K562 (cell line): Measurements from ENCODE around the gene PHLDB1. TPM values are rescaled to one million over a fixed set of nuclear protein-coding genes. Genes with fewer than 3 reads are reported as not detected.
A peak's percentile ranks its signal among the peaks of the same experiment; 100 is the strongest.

Experiments used
- ATAC-seq: fragments of 200-7000 bp; cut with Tn5 transposase; 3 replicates; pipeline ENCODE4 v1.9.1; 2020; ENCODE audit warnings: moderate library complexity
- BruUV-seq: library from RNA; stranded (reverse); fragments of 400-500 nt; replicated peaks from 2 replicates; lab custom pipeline; 2021; lab: Mats Ljungman, UMichigan
- CTCF ChIA-PET: fragments of 300-600 bp; formaldehyde crosslinking; extraction: SDS; loops from one replicate; lab custom pipeline; 2021; ENCODE audit warnings: low intra/inter-chr PET ratio; lab: Yijun Ruan, JAX
- POLR2A ChIA-PET: fragments of 300-600, 350-650 bp; sonication (Branson Sonifier 250); formaldehyde crosslinking; extraction: SDS; loops from one replicate; lab custom pipeline; 2021; ENCODE audit warnings: antibody characterized with exemption, inconsistent platforms; lab: Yijun Ruan, JAX
- DNase-seq, 4 experiments: peaks; one replicate each; pipeline versions ENCODE4 v3.0.0 to v3.0.0-alpha.2; 2011 to 2018; ENCODE audit warnings: low spot score in 3 of 4, mixed read lengths in 3 of 4; ENCODE audit errors: extremely low read depth in 1 of 4
- FAIRE-seq: peaks from 2 replicates; lab custom pipeline; 2011; peaks lifted over from hg19 to GRCh38; lab: Jason Lieb, UNC
- H2AFZ ChIP-seq: 2 replicates; pipeline ENCODE4 v1.6.0; 2011; ENCODE audit warnings: low read depth, low read length, control low read depth, inconsistent platforms
- H3K27ac ChIP-seq: fragments of 200-600 bp; 3 replicates; pipeline ENCODE4 v1.8.0; 2011; ENCODE audit warnings: low read depth, mild to moderate bottlenecking, control low read depth, inconsistent platforms, low read length, moderate library complexity, mixed read lengths; ENCODE audit errors: extremely low read depth
- H3K27me3 ChIP-seq, 2 experiments: fragments of 300-600 bp in 1 of 2; 2 replicates in 1 of 2; 3 replicates in 1 of 2; pipeline versions ENCODE4 v1.6.0 to v1.8.0; 2011; ENCODE audit warnings: inconsistent platforms in 2 of 2, low read length in 2 of 2, mild to moderate bottlenecking in 1 of 2, mixed read lengths in 1 of 2, moderate library complexity in 1 of 2; ENCODE audit not compliant: control insufficient read depth in 2 of 2, insufficient read depth in 2 of 2
- H3K36me3 ChIP-seq: fragments of 300-600 bp; 3 replicates; pipeline ENCODE4 v1.8.0; 2011; ENCODE audit warnings: mild to moderate bottlenecking, low read length, inconsistent platforms; ENCODE audit not compliant: control insufficient read depth, insufficient read depth
- H3K4me1 ChIP-seq, 2 experiments: fragments of 200-600 bp in 1 of 2; replicated peaks in 1 of 2; 2 replicates in 1 of 2; 3 replicates in 1 of 2; pipeline versions ENCODE4 v1.5.1 to v1.8.0; 2011; ENCODE audit warnings: inconsistent platforms in 2 of 2, low read length in 2 of 2, mild to moderate bottlenecking in 1 of 2, mixed read lengths in 1 of 2, moderate library complexity in 1 of 2; ENCODE audit not compliant: control insufficient read depth in 2 of 2, insufficient read depth in 2 of 2
- H3K4me2 ChIP-seq: 2 replicates; pipeline ENCODE4 v1.6.1; 2011; ENCODE audit warnings: low read length, control low read depth, inconsistent platforms, mixed read lengths; ENCODE audit not compliant: insufficient read depth
- H3K4me3 ChIP-seq: fragments of 200-600 bp; sonication (generic), shearing (Covaris generic); 2 replicates; pipeline ENCODE4 v1.5.1; 2016; ENCODE audit warnings: control low read depth, inconsistent platforms
- H3K79me2 ChIP-seq: fragments of 200-600 bp; 3 replicates; pipeline ENCODE4 v1.8.0; 2011; ENCODE audit warnings: low read length, inconsistent platforms; ENCODE audit not compliant: control insufficient read depth, insufficient read depth
- H3K9ac ChIP-seq, 2 experiments: 2 replicates each; pipeline versions ENCODE4 v1.6.0 to v1.6.1; 2011; ENCODE audit warnings: low read depth in 2 of 2, low read length in 2 of 2, control low read depth in 1 of 2, inconsistent platforms in 1 of 2, mild to moderate bottlenecking in 1 of 2, mixed read lengths in 1 of 2; ENCODE audit not compliant: insufficient read depth in 1 of 2
- H3K9me1 ChIP-seq: one replicate; pipeline ENCODE4 v1.6.0; 2011; ENCODE audit warnings: inconsistent platforms, mild to moderate bottlenecking, low read length, moderate library complexity; ENCODE audit not compliant: control insufficient read depth, insufficient read depth
- H3K9me3 ChIP-seq: replicated peaks from 2 replicates; pipeline ENCODE4 v1.5.1; 2011; ENCODE audit warnings: low read depth, low read length, inconsistent platforms; ENCODE audit not compliant: control insufficient read depth, insufficient read depth
- H4K20me1 ChIP-seq: replicated peaks from 2 replicates; pipeline ENCODE4 v1.6.1; 2011; ENCODE audit warnings: low read length, inconsistent platforms, mixed read lengths; ENCODE audit not compliant: control insufficient read depth, insufficient read depth
- BRD4 ChIP-seq: fragments of 200-600 bp; sonication (generic); IDR thresholded peaks from 2 replicates; pipeline ENCODE4 v1.6.1; 2017; ENCODE audit warnings: inconsistent platforms
- CHD1 ChIP-seq: fragments of 200-600 bp; sonication (generic); IDR thresholded peaks from one replicate; pipeline ENCODE4 v1.6.1; 2012; ENCODE audit warnings: mild to moderate bottlenecking, moderate library complexity, low read length, inconsistent platforms
- MBD2 ChIP-seq: sonication (generic); IDR thresholded peaks from 2 replicates; pipeline ENCODE4 v1.6.1; 2016; ENCODE audit warnings: low read depth, borderline replicate concordance
- MYC ChIP-seq, 2 experiments: fragments of 250-450 bp in 1 of 2; sonication (Bioruptor Pico) in 1 of 2; IDR thresholded peaks; 2 replicates each; pipeline versions ENCODE4 v1.5.1 to v1.6.1; 2012 to 2021; ENCODE audit warnings: low read depth in 2 of 2, borderline replicate concordance in 1 of 2, improper control_type of control experiment in 1 of 2, low read length in 1 of 2, mild to moderate bottlenecking in 1 of 2, moderate library complexity in 1 of 2
- PRMT5 ChIP-seq: sonication (generic); formaldehyde crosslinking; IDR thresholded peaks from 2 replicates; pipeline ENCODE4 v1.5.0; 2020; ENCODE audit warnings: missing genetic modification reagents
- SMARCA4 ChIP-seq: fragments of 450-650 bp; IDR thresholded peaks from 2 replicates; pipeline ENCODE4 v1.6.1; 2016
- SRF ChIP-seq, 2 experiments: fragments of 250-450, 450-650 bp in 1 of 2; sonication (Bioruptor Pico) in 1 of 2; sonication (generic) in 1 of 2; formaldehyde crosslinking; IDR thresholded peaks; 2 replicates each; pipeline versions ENCODE4 v1.5.0 to v1.5.1; 2020 to 2022; ENCODE audit warnings: mild to moderate bottlenecking in 1 of 2, missing genetic modification reagents in 1 of 2
- TFAM ChIP-seq: fragments of 250-450 bp; sonication (Bioruptor Pico); conservative IDR thresholded peaks from 2 replicates; pipeline ENCODE4 v1.5.0; 2021; ENCODE audit warnings: mild to moderate bottlenecking, moderate library complexity
- XRCC3 ChIP-seq: fragments of 450-650 bp; IDR thresholded peaks from 2 replicates; pipeline ENCODE4 v1.6.1; 2017; ENCODE audit warnings: mild to moderate bottlenecking, moderate library complexity
- ZNF217 ChIP-seq: sonication (generic); formaldehyde crosslinking; IDR thresholded peaks from 2 replicates; pipeline ENCODE4 v1.8.0; 2022; ENCODE audit warnings: mild to moderate bottlenecking, missing genetic modification reagents
- ZNF668 ChIP-seq: fragments of 250-450 bp; sonication (Bioruptor Pico); IDR thresholded peaks from 2 replicates; pipeline ENCODE4 v1.8.0; 2022; ENCODE audit warnings: mild to moderate bottlenecking, inconsistent platforms
- WGBS: fragments of 100-300 bp; shearing (Covaris generic); methylation state at CpG from one replicate; pipeline ENCODE4 v1.1.6; 2016; ENCODE audit warnings: low coverage, mixed read lengths; ENCODE audit not compliant: insufficient coverage; ENCODE audit errors: missing lambda C conversion rate; 5-methylcytosine and 5-hydroxymethylcytosine counted together
- in situ Hi-C: fragments of 300-500 bp; cut with MboI; formaldehyde crosslinking; loops from 4 replicates; pipeline ENCODE4 v1.15.0; 2018; ENCODE audit warnings: inconsistent platforms, mixed read lengths
- intact Hi-C: fragments of 100-400 bp; cut with micrococcal nuclease; formaldehyde crosslinking; loops from 2 replicates; pipeline ENCODE4 v1.14.2; 2022
- polyA plus RNA-seq, 8 experiments: library from polyadenylated mRNA; depleted of rRNA in 4 of 8; stranded (reverse) in 5 of 8; unstranded in 3 of 8; fragments of >200 nt; fragmentation: Nextera tagmentation in 2 of 8; fragmentation: Illumina TruSeq in 1 of 8; extraction: Ambion mirVana in 2 of 8; extraction: Trizol in 1 of 8; gene quantifications; 2 replicates each; pipeline versions ENCODE4 v1.2.1 to v1.2.3, GENCODE V29; 2011 to 2014; ENCODE audit warnings: inconsistent platforms in 1 of 8, missing spikeins in 1 of 8
- total RNA-seq, 7 experiments: library from RNA; depleted of rRNA in 6 of 7; stranded (reverse); fragments of >200 nt in 6 of 7; fragmentation: Illumina TruSeq in 2 of 7; extraction: Trizol in 2 of 7; gene quantifications; 2 replicates each; pipeline versions ENCODE4 v1.2.1 to v1.2.3, GENCODE V29; 2011 to 2021; ENCODE audit warnings: low replicate concordance in 1 of 7
- TF ChIP-seq, protein P1 (sequence below): IDR thresholded peaks from 2 replicates; pipeline ENCODE4 v1.6.1; 2016; ENCODE audit warnings: missing genetic modification characterization, missing compliant biosample characterization

Gene PHLDB1
- total and polyA plus RNA-seq, 9 of the 15 experiments (the other 6 are each of a cell fraction or from before 2014, with no cell fraction given) = 2.0 to 28.7 (median 16.2) TPM

DNA sequence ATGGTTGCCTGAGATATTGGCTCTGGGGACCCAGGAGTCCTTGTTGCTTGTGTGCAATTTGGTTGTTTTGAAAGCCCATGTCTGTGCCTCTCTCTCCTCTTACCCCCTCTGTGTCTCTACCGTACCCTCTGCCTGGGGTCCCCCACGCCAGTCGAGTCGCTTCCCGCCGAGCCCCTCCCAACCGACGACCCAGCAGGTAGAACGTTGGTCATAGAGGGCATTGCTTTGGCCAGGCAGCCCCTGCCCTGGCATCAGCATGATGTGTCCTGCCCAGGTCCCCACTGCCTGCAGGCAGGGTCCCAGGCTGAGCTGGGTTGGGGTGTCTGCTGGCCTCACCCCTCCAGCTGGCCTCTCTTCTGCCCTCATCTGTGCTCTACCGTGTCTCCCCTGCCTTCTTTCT, 37.1 kb downstream of the PHLDB1 start:
- FAIRE-seq = no peak
- POLR2A ChIA-PET = no interaction called here
- in situ Hi-C loops = no loop called here
- H3K4me2 ChIP-seq = no peak overlapping the region
- peaks cover 13 to 38% of the 10 kb centered on the region in 2 experiments; a peak in 4 of 5 replicates for H3K4me1 ChIP-seq
- peaks cover 6% of the 10 kb centered on the region for H3K9me1 ChIP-seq
- BruUV-seq = no TSS peak
- 82% methylated on average over 10 of the region's 10 CpGs for WGBS
- no peak for DNase-seq
- H3K4me3 ChIP-seq = no peak overlapping the region
- no peak for ATAC-seq
- H3K9ac ChIP-seq = peak overlapping the region in 1 of 2 experiments; percentile 52; a peak in 2 of 4 replicates
- TF ChIP-seq CHD1 (no peak), ZNF217 (CRISPR knock-in tag) (no peak), ZNF668 (no peak), SRF (CRISPR knock-in tag; IDR thresholded peaks at IDR 0.05) (no peak), MBD2 (no peak), PRMT5 (CRISPR knock-in tag) (no peak), XRCC3 (no peak), SMARCA4 (no peak), BRD4 (no peak), MYC (IDR thresholded peaks at IDR 0.05; ENCODE audit: low read depth, low read length) (no peak), MYC (CRISPR knock-in tag; IDR thresholded peaks at IDR 0.05; ENCODE audit: borderline replicate concordance, low read depth) (no peak), TFAM (CRISPR knock-in tag) (no peak)
- TF ChIP-seq, protein P1, sequence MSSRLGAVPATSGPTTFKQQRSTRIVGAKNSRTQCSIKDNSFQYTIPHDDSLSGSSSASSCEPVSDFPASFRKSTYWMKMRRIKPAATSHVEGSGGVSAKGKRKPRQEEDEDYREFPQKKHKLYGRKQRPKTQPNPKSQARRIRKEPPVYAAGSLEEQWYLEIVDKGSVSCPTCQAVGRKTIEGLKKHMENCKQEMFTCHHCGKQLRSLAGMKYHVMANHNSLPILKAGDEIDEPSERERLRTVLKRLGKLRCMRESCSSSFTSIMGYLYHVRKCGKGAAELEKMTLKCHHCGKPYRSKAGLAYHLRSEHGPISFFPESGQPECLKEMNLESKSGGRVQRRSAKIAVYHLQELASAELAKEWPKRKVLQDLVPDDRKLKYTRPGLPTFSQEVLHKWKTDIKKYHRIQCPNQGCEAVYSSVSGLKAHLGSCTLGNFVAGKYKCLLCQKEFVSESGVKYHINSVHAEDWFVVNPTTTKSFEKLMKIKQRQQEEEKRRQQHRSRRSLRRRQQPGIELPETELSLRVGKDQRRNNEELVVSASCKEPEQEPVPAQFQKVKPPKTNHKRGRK (tag) = no peak
- TF ChIP-seq, all 486 proteins: peak for 0
- Histone ChIP-seq H4K20me1 (no peaks in the 10 kb centered on the region), H3K79me2 (no peaks in the 10 kb centered on the region), H3K36me3 (peaks cover 54% of the 10 kb centered on the region), H3K27ac (no peak overlapping the region), H3K27me3 (no peaks in the 10 kb centered on the region), H3K9me3 (no peaks in the 10 kb centered on the region), H2AFZ (no peak overlapping the region)
- CTCF ChIA-PET = no interaction called here
- intact Hi-C loops = no loop called here
